NK-92 (cell line): ENCODE measurements around the gene ELMO1.

Experiments
- DNase-seq: peaks from one replicate; lab custom pipeline; 2025; ENCODE audit not compliant: unreplicated experiment; lab: John Stamatoyannopoulos, UW

ELMO1 gene

GRCh38 chr7:37410305-37411229 is 38.1 kb downstream of the ELMO1 start:
- no peak for DNase-seq

GRCh38 chr7:37409461-37409860 is 39.2 kb downstream of the ELMO1 start:
- DNase-seq: no peak

- DNase-seq: no peak
Measured at GRCh38 chr7:37408291-37409228, 40.1 kb downstream of the ELMO1 start.

GRCh38 chr7:37405603-37406122 is 43.0 kb downstream of the ELMO1 start:
- DNase-seq: no peak

GRCh38 chr7:37405128-37405527 is 43.5 kb downstream of the ELMO1 start:
- no peak for DNase-seq

GRCh38 chr7:37399876-37400421 is 48.7 kb downstream of the ELMO1 start:
- no peak for DNase-seq

- no peak for DNase-seq
Measured at GRCh38 chr7:37398403-37398802, 50.3 kb downstream of the ELMO1 start.

- no peak for DNase-seq
Measured at GRCh38 chr7:37395618-37396259, 52.9 kb downstream of the ELMO1 start.

GRCh38 chr7:37394158-37394557 is 54.5 kb downstream of the ELMO1 start:
- DNase-seq: no peak

- DNase-seq: no peak
Measured at GRCh38 chr7:37393476-37393875, 55.2 kb downstream of the ELMO1 start.

- no peak for DNase-seq
Measured at GRCh38 chr7:37392673-37393017, 56.0 kb downstream of the ELMO1 start.

- DNase-seq: no peak
Measured at GRCh38 chr7:37391791-37392672, 56.6 kb downstream of the ELMO1 start.

- no peak for DNase-seq
Measured at GRCh38 chr7:37390114-37390513, 58.5 kb downstream of the ELMO1 start.

GRCh38 chr7:37388811-37389210 is 59.9 kb downstream of the ELMO1 start:
- no peak for DNase-seq

- DNase-seq: no peak
Measured at GRCh38 chr7:37385787-37386186, 62.9 kb downstream of the ELMO1 start.

- no peak for DNase-seq
Measured at GRCh38 chr7:37382546-37383088, 66.0 kb downstream of the ELMO1 start.

GRCh38 chr7:37380831-37381230 is 67.8 kb downstream of the ELMO1 start:
- no peak for DNase-seq

- DNase-seq: no peak
Measured at GRCh38 chr7:37379546-37380277, 69.0 kb downstream of the ELMO1 start.

GRCh38 chr7:37377231-37377630 is 71.4 kb downstream of the ELMO1 start:
- DNase-seq: no peak
